T47D (cell line): ENCODE results near the gene GAB1.
A peak's percentile ranks its signal among the peaks of the same experiment; 100 is the strongest.
"Not testable (repeated sequence)": the region's sequence is repeated elsewhere in the genome, so short reads cannot be mapped to it uniquely, and the experiment has no call there.

Experiments used
- DNase-seq, 2 experiments: peaks; one replicate each; pipeline versions ENCODE4 v3.0.0 to v3.0.0-alpha.2; 2011 to 2012; ENCODE audit warnings: low read depth in 1 of 2, low spot score in 1 of 2
- JUND ChIP-seq: IDR thresholded peaks from 2 replicates; pipeline ENCODE4 v1.6.1; 2012; ENCODE audit warnings: low read depth
- in situ Hi-C: cut with HindIII; loops from 2 replicates; pipeline ENCODE4 v1.10.0; 2016; ENCODE audit warnings: low sequenced_read_pairs, low pct_unique_long_range_greater_than_20kb

The GAB1 gene

GRCh38 chr4:143344774-143345173 is 8.1 kb downstream of the GAB1 start:
- no peak for DNase-seq
- no peak for TF ChIP-seq JUND
- in situ Hi-C loops: no loop called here

DNA sequence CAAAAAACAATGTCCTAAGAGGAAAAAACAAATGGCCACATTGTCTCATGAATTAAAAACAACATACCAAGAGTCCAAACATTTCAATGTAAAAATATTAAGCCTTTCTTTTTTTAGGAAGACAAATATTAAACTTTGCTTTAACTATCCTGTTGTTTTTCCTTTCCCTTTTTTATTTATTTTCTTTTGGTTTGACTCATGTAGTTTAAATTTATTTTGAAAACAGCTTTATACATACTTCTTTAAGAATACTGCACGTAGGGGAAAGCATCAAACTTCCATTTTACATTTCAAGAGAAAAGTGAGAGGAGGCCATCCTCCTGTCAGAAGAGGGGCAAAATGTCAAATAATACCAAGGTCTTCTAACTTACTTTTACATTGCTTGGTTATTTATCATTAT is 8.7 kb downstream of the GAB1 start:
- no peak for DNase-seq
- in situ Hi-C loops: no loop called here
- no peak for TF ChIP-seq JUND

DNA sequence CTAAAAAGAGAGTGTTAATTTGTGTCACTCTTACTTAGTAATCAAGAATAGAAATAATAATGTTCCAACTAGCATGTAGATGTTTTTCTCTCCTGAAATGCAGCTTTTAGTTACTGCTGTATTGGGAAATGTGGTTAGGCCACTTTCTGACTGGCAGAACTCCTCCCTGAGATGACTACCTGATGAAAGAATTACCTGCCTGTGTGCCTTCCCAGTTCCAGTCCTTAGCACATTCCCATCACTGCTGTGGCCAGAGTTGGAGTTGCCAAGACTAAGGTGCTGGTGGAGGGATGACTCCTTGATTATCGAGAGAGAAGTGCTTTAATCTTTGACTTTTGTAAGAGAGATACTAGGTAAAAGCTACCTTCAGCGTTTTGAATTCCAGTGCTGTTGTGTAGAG is 9.5 kb downstream of the GAB1 start:
- DNase-seq: peak; percentile 53 to 77
- in situ Hi-C loops: no loop called here
- peak; percentile 44; the same call in 1 of the 2 replicates for TF ChIP-seq JUND

GRCh38 chr4:143347484-143348111 is 10.9 kb downstream of the GAB1 start:
- in situ Hi-C loops: no loop called here
- no peak for TF ChIP-seq JUND
- no peak for DNase-seq

DNA sequence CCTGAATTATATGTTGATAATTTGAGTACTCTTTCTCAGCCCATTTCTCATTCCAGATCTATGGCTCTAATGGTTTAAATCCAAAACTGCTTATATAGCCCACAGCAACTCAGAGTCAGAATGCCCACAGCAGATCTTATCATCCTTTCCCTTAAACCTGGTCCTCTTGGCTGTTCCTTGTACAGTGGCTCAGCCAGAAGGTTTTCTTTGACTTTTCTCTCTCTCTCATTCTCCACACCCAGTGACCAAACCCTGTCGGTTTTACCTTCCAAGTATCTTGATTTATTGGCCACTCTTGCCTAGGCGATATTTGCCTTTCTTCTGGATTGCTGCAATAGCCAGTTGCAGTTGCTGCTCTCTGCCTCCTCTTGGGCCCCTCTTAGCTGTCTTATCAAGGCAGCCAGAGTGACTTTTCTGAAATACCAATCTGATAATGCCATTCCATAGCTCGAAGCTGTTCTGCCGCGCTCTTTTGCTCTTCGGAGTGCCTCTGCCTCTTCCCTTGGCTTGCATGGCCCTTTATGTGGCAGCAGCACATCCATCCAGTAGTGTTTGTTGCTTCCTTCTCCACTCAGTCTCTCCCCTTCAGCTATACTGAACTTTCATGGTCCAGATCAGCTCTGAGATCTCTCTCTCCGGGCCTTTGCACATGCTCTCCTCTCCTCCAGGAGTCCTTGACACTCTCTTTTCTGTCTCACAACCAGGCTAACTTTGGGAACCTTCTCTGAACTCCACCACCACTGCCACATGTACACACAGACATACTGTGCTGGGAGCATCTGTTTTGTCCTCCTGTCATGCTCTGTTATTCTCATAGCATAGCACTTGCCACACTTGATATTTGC is 11.8 kb downstream of the GAB1 start:
- in situ Hi-C loops: no loop called here
- no peak for TF ChIP-seq JUND
- peak in 1 of 2 experiments; percentile 75 for DNase-seq

GRCh38 chr4:143349858-143350527 is 13.3 kb downstream of the GAB1 start:
- DNase-seq, in situ Hi-C loops: not testable (repeated sequence)

DNA sequence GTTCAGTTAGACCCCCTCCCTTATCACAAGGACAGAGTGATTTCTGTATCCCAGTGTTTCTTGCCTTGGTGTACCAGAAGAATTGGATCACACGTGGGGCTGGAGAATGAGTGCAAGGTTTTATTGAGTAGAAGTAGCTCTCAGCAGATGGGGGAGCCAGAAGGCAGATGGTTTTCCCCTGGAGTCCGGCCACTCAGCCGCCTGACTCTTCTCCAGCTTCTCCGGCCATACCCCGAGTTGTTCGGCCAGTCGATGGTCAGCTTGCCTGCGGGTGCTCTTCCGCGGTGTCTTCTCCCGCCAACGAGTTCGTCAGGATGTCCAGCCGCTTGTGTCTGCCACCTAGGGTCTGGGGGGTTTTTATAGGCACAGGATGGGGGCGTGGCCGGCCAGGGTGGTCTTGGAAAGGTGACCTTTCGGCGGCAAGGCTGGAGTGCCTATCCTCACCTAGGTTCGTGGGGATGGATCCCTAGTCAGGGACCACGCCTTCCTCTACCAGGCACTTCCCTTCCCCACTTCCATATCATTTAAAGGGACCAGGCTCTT is 14.5 kb downstream of the GAB1 start:
- no peak for TF ChIP-seq JUND
- in situ Hi-C loops: no loop called here
- DNase-seq: no peak

GRCh38 chr4:143351774-143352451 is 15.2 kb downstream of the GAB1 start:
- no peak for TF ChIP-seq JUND
- DNase-seq: no peak
- in situ Hi-C loops: no loop called here

GRCh38 chr4:143352720-143353119 is 16.0 kb downstream of the GAB1 start:
- no peak for DNase-seq
- in situ Hi-C loops: no loop called here
- TF ChIP-seq JUND: no peak

DNA sequence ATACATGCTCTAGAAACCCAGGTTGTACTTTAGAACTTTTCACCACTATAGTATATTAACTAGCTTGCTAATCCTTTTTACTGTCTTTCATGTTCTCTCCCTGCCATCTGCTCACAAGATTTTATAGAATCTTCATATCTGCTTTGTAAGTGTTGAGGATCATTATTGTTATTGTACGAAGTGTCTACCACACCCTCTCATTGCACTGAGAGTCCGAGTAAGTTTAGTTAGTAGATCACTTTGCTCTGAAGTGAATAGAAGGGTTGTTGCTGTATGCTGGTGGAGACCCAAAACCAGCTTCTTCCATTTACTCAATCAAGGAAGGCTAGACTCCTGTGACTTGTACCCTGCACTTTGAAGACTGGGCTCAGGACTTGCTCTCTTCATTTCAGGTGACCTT is 17.1 kb downstream of the GAB1 start:
- in situ Hi-C loops: no loop called here
- no peak for TF ChIP-seq JUND
- DNase-seq: no peak

DNA sequence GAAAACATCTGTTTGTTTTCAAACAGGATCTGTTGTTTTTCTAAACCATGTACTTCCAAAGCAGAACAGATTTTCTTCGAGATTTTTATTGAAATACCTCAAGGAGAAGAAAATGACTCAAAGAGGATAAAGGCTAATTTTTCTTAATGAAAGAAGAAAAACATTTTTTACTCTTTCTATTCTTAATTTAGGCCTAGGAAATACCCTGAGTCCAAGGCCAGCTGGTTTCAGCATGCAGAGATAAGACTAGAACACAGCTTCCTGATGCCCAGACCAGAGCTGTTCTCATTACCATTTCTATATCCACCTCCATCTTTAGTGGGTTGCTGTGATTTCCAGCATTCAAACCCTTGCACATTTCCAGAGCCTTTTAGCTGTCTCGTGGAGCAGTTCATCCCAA is 18.3 kb downstream of the GAB1 start:
- no peak for DNase-seq
- TF ChIP-seq JUND: no peak
- in situ Hi-C loops: no loop called here

GRCh38 chr4:143355540-143356217 is 19.0 kb downstream of the GAB1 start:
- DNase-seq: peak in 1 of 2 experiments; percentile 74
- peak; percentile 53; the same call in 1 of the 2 replicates for TF ChIP-seq JUND
- in situ Hi-C loops: no loop called here
